Measurements from ENCODE around the gene TPST1.

DNA sequence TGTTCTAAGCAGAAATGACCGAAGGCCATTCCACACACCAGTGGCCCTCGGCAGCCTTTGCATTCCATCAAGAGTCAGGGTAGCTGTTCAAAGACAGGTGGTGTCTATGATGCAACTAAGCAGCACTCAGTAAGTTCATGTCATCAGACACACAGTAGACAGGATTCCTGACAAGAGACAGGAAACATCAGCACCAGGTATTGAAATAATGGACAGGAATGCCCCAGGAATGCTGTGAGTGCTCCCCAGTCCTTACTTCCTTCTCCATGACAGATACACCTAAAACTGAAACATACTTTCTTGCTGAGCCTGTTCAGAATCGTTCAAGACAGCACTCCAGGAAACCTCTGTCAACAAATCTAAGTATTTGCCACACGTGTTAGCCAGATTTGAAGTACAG is 204.4 kb downstream of the TPST1 start:
- TF ChIP-seq, protein P1, sequence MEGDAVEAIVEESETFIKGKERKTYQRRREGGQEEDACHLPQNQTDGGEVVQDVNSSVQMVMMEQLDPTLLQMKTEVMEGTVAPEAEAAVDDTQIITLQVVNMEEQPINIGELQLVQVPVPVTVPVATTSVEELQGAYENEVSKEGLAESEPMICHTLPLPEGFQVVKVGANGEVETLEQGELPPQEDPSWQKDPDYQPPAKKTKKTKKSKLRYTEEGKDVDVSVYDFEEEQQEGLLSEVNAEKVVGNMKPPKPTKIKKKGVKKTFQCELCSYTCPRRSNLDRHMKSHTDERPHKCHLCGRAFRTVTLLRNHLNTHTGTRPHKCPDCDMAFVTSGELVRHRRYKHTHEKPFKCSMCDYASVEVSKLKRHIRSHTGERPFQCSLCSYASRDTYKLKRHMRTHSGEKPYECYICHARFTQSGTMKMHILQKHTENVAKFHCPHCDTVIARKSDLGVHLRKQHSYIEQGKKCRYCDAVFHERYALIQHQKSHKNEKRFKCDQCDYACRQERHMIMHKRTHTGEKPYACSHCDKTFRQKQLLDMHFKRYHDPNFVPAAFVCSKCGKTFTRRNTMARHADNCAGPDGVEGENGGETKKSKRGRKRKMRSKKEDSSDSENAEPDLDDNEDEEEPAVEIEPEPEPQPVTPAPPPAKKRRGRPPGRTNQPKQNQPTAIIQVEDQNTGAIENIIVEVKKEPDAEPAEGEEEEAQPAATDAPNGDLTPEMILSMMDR (IDR thresholded peaks at IDR 0.05): no peak
- TF ChIP-seq POLR2A (IDR thresholded peaks at IDR 0.05): no peak
